Renal cortex interstitium (tissue), 15 donors: ENCODE measurements around the gene ABAT. TPM values are rescaled to one million over a fixed set of nuclear protein-coding genes. Genes with fewer than 3 reads are reported as not detected.

Experiments used
- DNase-seq, 11 donors: peaks; one replicate each; pipeline ENCODE4 v3.0.0-alpha.2; 2013; ENCODE audit warnings: low read depth in 9 of 11, low spot score in 4 of 11; ENCODE audit errors: extremely low read depth in 1 of 11
- long read RNA-seq, 16 experiments: transcript quantifications; one replicate each; lab custom pipeline, GENCODE V29; 2026
- polyA plus RNA-seq, 3 donors: library from polyadenylated mRNA; unstranded; fragments of 120-200 nt; gene quantifications; one replicate each; pipeline ENCODE4 v1.2.1, GENCODE V29; 2013; ENCODE audit not compliant: insufficient read length in 3 of 3

Gene ABAT
- 10 to 100 TPM; 57.0 to 68.6 (median 65.7) TPM for polyA plus RNA-seq
- long read RNA-seq, donor 1, full-length matches to known transcripts: 13 of 13 reads
- long read RNA-seq, donor 1, partial matches to known transcripts: 0 of 13 reads
- long read RNA-seq, donor 1, other reads (novel, unspliced or antisense): 0 of 13 reads
- long read RNA-seq, donor 2, full-length matches to known transcripts: 6 of 6 reads
- long read RNA-seq, donor 2, partial matches to known transcripts: 0 of 6 reads
- long read RNA-seq, donor 2, other reads (novel, unspliced or antisense): 0 of 6 reads
- long read RNA-seq, donor 3, full-length matches to known transcripts: 10 of 10 reads
- long read RNA-seq, donor 3, partial matches to known transcripts: 0 of 10 reads
- long read RNA-seq, donor 3, other reads (novel, unspliced or antisense): 0 of 10 reads
- long read RNA-seq, donor 4, full-length matches to known transcripts: 11 of 33 reads
- long read RNA-seq, donor 4, partial matches to known transcripts: 22 of 33 reads
- long read RNA-seq, donor 4, other reads (novel, unspliced or antisense): 0 of 33 reads
- long read RNA-seq, donor 5: 0 reads
- long read RNA-seq, donor 6, full-length matches to known transcripts: 10 of 10 reads
- long read RNA-seq, donor 6, partial matches to known transcripts: 0 of 10 reads
- long read RNA-seq, donor 6, other reads (novel, unspliced or antisense): 0 of 10 reads
- long read RNA-seq, donor 7, full-length matches to known transcripts: 9 of 23 reads
- long read RNA-seq, donor 7, partial matches to known transcripts: 14 of 23 reads
- long read RNA-seq, donor 7, other reads (novel, unspliced or antisense): 0 of 23 reads
- long read RNA-seq, donor 8: 0 reads
- long read RNA-seq, donor 9, full-length matches to known transcripts: 5 of 5 reads
- long read RNA-seq, donor 9, partial matches to known transcripts: 0 of 5 reads
- long read RNA-seq, donor 9, other reads (novel, unspliced or antisense): 0 of 5 reads
- long read RNA-seq, donor 10, full-length matches to known transcripts: 4 of 11 reads
- long read RNA-seq, donor 10, partial matches to known transcripts: 7 of 11 reads
- long read RNA-seq, donor 10, other reads (novel, unspliced or antisense): 0 of 11 reads
- long read RNA-seq, donor 11, full-length matches to known transcripts: 7 of 7 reads
- long read RNA-seq, donor 11, partial matches to known transcripts: 0 of 7 reads
- long read RNA-seq, donor 11, other reads (novel, unspliced or antisense): 0 of 7 reads
- long read RNA-seq, donor 12, full-length matches to known transcripts: 1 of 1 reads
- long read RNA-seq, donor 12, partial matches to known transcripts: 0 of 1 reads
- long read RNA-seq, donor 12, other reads (novel, unspliced or antisense): 0 of 1 reads
- long read RNA-seq, donor 13: 0 reads
- long read RNA-seq, donor 14, full-length matches to known transcripts: 10 of 10 reads
- long read RNA-seq, donor 14, partial matches to known transcripts: 0 of 10 reads
- long read RNA-seq, donor 14, other reads (novel, unspliced or antisense): 0 of 10 reads
- long read RNA-seq, donor 15, full-length matches to known transcripts: 8 of 66 reads
- long read RNA-seq, donor 15, partial matches to known transcripts: 58 of 66 reads
- long read RNA-seq, donor 15, other reads (novel, unspliced or antisense): 0 of 66 reads
- long read RNA-seq, donor 16, full-length matches to known transcripts: 31 of 51 reads
- long read RNA-seq, donor 16, partial matches to known transcripts: 8 of 51 reads
- long read RNA-seq, donor 16, other reads (novel, unspliced or antisense): 12 of 51 reads

GRCh38 chr16:8674413-8675022 lies at the start of gene ABAT:
Gene ABAT (plus strand): TSS chr16:8674617. CDS start chr16:8735740, 61,123 bp downstream.
- peak; percentile 50 to 86 (median 79) for DNase-seq

- DNase-seq: no peak
Observed at GRCh38 chr16:8625491-8626087, 48.8 kb upstream of the ABAT start.

GRCh38 chr16:8626946-8627345 lies 47.5 kb upstream of the ABAT start:
- DNase-seq: no peak

- no peak for DNase-seq
Observed at GRCh38 chr16:8627456-8627855, 47.0 kb upstream of the ABAT start.

GRCh38 chr16:8628981-8629725 lies 45.3 kb upstream of the ABAT start:
- no peak for DNase-seq

- DNase-seq: no peak
Observed at GRCh38 chr16:8630255-8630953, 44.0 kb upstream of the ABAT start.

- no peak for DNase-seq
Observed at GRCh38 chr16:8631373-8631772, 43.0 kb upstream of the ABAT start.

- no peak for DNase-seq
Observed at GRCh38 chr16:8631818-8632465, 42.5 kb upstream of the ABAT start.

- no peak for DNase-seq
Observed at GRCh38 chr16:8632675-8633182, 41.7 kb upstream of the ABAT start.

GRCh38 chr16:8634991-8635736 lies 39.3 kb upstream of the ABAT start:
- no peak for DNase-seq

GRCh38 chr16:8639694-8640093 lies 34.7 kb upstream of the ABAT start:
- DNase-seq: no peak

GRCh38 chr16:8641671-8642070 lies 32.7 kb upstream of the ABAT start:
- DNase-seq: no peak

- DNase-seq: no peak
Observed at GRCh38 chr16:8642146-8642545, 32.3 kb upstream of the ABAT start.

GRCh38 chr16:8644211-8645140 lies 29.9 kb upstream of the ABAT start:
- DNase-seq: no peak
